ENCODE results near the gene PIR. TPM values are rescaled to one million over a fixed set of nuclear protein-coding genes. Genes with fewer than 3 reads are reported as not detected.

The PIR gene
- total and polyA plus RNA-seq, 2 of the 8 experiments (the other 6 are each of a cell fraction or from before 2014, with no cell fraction given) = 6.4 to 10.3 TPM

GRCh38 chrX:15498741-15499140 is 5.6 kb upstream of the PIR start:
- H3K27me3 ChIP-seq (replicated peaks in 1 of 4; ENCODE audit: control insufficient read depth in 3 of 4, extremely low read depth in 1 of 4, insufficient read depth in 3 of 4, low read length in 3 of 4) = no peaks in the 10 kb centered on the region
- no peak overlapping the region for H2BK5ac ChIP-seq (ENCODE audit: low read depth, low read length)
- H2BK120ac ChIP-seq (replicated peaks; ENCODE audit: low read depth, low read length) = no peak overlapping the region
- no peak overlapping the region for H2BK15ac ChIP-seq (ENCODE audit: low read length)
- POLR2A ChIA-PET (ENCODE audit: partially characterized antibody) = no interaction called here
- no peak overlapping the region for H3K9ac ChIP-seq (replicated peaks in 1 of 4; ENCODE audit: extremely low read depth in 1 of 4, low read depth in 3 of 4, low read length in 3 of 4)
- H3K27ac ChIP-seq (ENCODE audit: low read depth, low read length) = no peak overlapping the region
- FAIRE-seq = no peak
- no peak overlapping the region for H3K56ac ChIP-seq (replicated peaks; ENCODE audit: insufficient read length, low read depth, low read length)
- no peaks in the 10 kb centered on the region for H3K79me1 ChIP-seq (ENCODE audit: low read depth, low read length)
- H3K4me1 ChIP-seq (replicated peaks in 1 of 4; ENCODE audit: control insufficient read depth in 3 of 4, insufficient read depth in 4 of 4, low read length in 3 of 4) = no peaks in the 10 kb centered on the region
- no peak overlapping the region for H4K8ac ChIP-seq (ENCODE audit: extremely low read depth, insufficient read depth, low read length)
- no peak overlapping the region for H3K14ac ChIP-seq (ENCODE audit: insufficient read length)
- H3K4me2 ChIP-seq (ENCODE audit: insufficient read depth in 1 of 2, low read depth in 2 of 2, low read length in 2 of 2) = no peak overlapping the region
- no peak overlapping the region for H3K4me3 ChIP-seq (ENCODE audit: extremely low read depth in 1 of 4, insufficient read depth in 2 of 4, low read depth in 3 of 4, low read length in 4 of 4)
- H2AK5ac ChIP-seq (ENCODE audit: low read depth, low read length) = no peak overlapping the region
- H3K9me3 ChIP-seq (ENCODE audit: insufficient read depth in 2 of 2, low read depth in 1 of 2, low read length in 1 of 2) = no peaks in the 10 kb centered on the region
- H3K79me2 ChIP-seq (ENCODE audit: control insufficient read depth in 1 of 2, insufficient read depth in 2 of 2, low read length in 2 of 2) = no peaks in the 10 kb centered on the region
- H3K18ac ChIP-seq (ENCODE audit: extremely low read depth, low read length) = no peak overlapping the region
- no peaks in the 10 kb centered on the region for H3K23me2 ChIP-seq (ENCODE audit: low read depth, low read length)
- no peak overlapping the region for H2BK20ac ChIP-seq (ENCODE audit: low read length)
- CTCF ChIA-PET (ENCODE audit: partially characterized antibody) = interaction anchor here (0.6 to 2.5 kb wide), 8 partner anchors 15 to 1180 kb away, joined by 3 to 7 read pairs (median 4); no protein-coding TSS in a partner anchor
- H3K36me3 ChIP-seq (ENCODE audit: control insufficient read depth in 2 of 4, insufficient read depth in 4 of 4, low read length in 3 of 4) = no peaks in the 10 kb centered on the region
- no peak for DNase-seq (ENCODE audit: low read depth in 1 of 2, low spot score in 2 of 2)
- H2BK12ac ChIP-seq (ENCODE audit: low read depth, low read length) = no peak overlapping the region
- no peak overlapping the region for H4K5ac ChIP-seq (ENCODE audit: insufficient read length, low read depth, low read length)
- H3K4ac ChIP-seq (replicated peaks; ENCODE audit: insufficient read length, low read depth, low read length) = no peak overlapping the region
- H2AFZ ChIP-seq (ENCODE audit: low read length) = no peak overlapping the region
- H4K20me1 ChIP-seq (replicated peaks in 1 of 2; ENCODE audit: control insufficient read depth in 1 of 2, insufficient read depth in 2 of 2, low read length in 2 of 2) = no peaks in the 10 kb centered on the region
- no peak overlapping the region for H4K91ac ChIP-seq (replicated peaks; ENCODE audit: insufficient read length, low read length)
- H3K23ac ChIP-seq (ENCODE audit: insufficient read length) = no peak overlapping the region
- WGBS, 2 experiments (ENCODE audit: extremely low coverage in 1 of 2, insufficient coverage in 1 of 2, insufficient read length in 1 of 2, insufficient replicate concordance in 2 of 2, low coverage in 1 of 2, low lambda C conversion rate in 2 of 2, missing lambda C conversion rate in 1 of 2) = 78% methylated on average over 2 of the region's 2 CpGs; no CpG with 5 or more reads in 1 of the 2 experiments
- no peak for TF ChIP-seq ATF2 (IDR thresholded peaks at IDR 0.05; ENCODE audit: low read length)

All from H1 (cell line).